Stimulated activated CD8-positive, alpha-beta memory T cell treated with anti-CD3 and anti-CD28 coated beads, Interleukin-12 subunit alpha, Interleukin-12 subunit beta, amount 100 ng/mL, for 4 hours (primary cell): Measurements from ENCODE around the gene HDAC11.
"Not testable (repeated sequence)": the region's sequence is repeated elsewhere in the genome, so short reads cannot be mapped to it uniquely, and the experiment has no call there.

Experiments used
- DNase-seq: peaks from one replicate; pipeline ENCODE4 v3.0.0-alpha.2; 2020; ENCODE audit warnings: low read depth

The HDAC11 gene, protein sequence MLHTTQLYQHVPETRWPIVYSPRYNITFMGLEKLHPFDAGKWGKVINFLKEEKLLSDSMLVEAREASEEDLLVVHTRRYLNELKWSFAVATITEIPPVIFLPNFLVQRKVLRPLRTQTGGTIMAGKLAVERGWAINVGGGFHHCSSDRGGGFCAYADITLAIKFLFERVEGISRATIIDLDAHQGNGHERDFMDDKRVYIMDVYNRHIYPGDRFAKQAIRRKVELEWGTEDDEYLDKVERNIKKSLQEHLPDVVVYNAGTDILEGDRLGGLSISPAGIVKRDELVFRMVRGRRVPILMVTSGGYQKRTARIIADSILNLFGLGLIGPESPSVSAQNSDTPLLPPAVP

GRCh38 chr3:13479582-13480339, at the start of gene HDAC11:
TSS of gene HDAC11 (plus strand) at chr3:13480306. CDS start at chr3:13480348, 42 bp downstream.
- peak; percentile 95 for DNase-seq

DNA sequence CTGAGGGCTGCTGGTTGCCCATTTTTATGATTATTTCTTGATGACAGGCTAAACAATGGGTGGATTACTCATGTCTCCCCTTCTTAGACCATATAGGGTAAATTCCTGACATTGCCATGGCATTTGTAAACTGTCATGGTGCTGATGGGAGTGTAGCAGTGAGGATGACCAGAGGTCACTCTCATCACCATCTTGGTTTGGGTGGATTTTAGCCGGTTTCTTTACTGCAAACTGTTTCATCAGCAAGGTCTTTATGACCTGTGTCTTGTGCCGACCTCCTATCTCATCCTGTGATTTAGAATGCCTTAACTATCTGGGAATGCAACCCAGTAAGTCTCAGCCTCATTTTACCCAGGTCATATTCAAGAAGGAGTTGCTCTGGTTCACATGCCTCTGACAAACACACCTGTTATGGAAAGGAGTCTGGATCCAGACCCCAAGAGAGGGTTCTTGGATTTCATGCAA, 49.7 kb upstream of the HDAC11 start:
- DNase-seq = not testable (repeated sequence)

- DNase-seq = no peak
These were observed 48.0 kb upstream of the HDAC11 start for GRCh38 chr3:13432093-13432492.

DNA sequence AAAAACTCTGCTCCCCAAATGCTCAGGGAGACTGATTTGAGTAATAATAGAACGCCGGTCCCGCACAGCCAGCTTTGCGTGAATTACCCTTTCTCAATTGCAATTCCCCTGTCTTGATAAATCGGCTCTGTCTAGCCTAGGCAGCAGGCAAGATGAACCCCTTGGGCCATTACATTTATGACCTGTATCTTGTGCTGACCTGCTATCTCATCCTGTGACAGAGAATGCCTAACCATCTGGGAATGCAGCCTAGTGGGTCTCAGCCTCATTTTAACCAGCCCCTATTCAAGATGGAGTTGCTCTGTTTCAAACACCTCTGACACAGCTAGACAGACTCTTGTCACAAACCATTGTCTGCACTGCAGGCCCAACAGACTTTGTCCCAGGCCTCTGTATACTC, 46.2 kb upstream of the HDAC11 start:
- no peak for DNase-seq

- not testable (repeated sequence) for DNase-seq
These were observed 43.9 kb upstream of the HDAC11 start for GRCh38 chr3:13436213-13436612.

DNA sequence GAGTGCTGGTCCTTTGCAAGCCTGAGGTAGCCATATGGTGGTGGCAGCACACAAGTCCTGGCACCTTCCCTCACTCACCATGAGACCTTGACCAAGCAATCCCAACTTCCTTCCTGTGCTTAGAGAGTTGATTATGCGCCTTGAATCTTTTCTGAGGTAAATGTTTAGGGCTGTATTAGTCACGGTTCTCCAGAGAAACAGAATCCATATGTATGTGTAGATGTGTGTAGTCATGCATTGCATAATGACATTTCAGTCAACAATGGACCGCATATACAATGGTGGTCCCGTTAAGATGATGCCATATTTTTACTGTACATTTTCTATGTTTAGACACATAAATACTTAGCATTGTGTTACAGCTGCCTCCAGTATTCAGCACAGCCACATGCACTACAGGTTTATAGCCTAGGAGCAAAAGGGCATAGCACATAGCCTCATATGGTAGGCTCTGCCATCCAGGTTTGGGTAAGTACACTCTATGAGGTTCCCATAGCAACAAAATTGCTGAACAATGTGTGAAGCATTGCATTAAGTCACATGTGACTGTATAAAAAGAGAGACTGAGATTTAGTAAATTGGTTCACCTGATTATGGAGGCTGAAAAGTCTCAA, 39.8 kb upstream of the HDAC11 start:
- DNase-seq = no peak

DNA sequence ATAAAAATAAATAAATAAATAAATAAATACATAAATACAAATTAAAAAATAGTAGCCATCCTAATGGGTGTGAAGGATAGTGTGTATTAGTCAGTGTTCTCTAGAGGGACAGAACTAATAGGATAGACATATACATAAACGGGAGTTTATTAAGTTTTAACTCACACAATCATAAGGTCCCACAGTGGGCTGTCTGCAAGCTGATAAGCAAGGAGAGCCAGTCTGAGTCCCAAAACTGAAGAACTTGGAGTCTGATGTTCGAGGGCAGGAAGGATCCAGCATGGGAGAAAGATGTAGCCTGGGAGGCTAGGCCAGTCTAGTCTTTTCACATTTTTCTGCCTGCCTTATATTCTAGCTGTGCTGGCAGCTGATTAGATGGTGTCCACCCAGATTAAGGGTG, 37.2 kb upstream of the HDAC11 start:
- DNase-seq = not testable (repeated sequence)

GRCh38 chr3:13451301-13451673, 28.8 kb upstream of the HDAC11 start:
- peak; percentile 13 for DNase-seq

GRCh38 chr3:13452490-13453335, 27.4 kb upstream of the HDAC11 start:
- DNase-seq = no peak

DNA sequence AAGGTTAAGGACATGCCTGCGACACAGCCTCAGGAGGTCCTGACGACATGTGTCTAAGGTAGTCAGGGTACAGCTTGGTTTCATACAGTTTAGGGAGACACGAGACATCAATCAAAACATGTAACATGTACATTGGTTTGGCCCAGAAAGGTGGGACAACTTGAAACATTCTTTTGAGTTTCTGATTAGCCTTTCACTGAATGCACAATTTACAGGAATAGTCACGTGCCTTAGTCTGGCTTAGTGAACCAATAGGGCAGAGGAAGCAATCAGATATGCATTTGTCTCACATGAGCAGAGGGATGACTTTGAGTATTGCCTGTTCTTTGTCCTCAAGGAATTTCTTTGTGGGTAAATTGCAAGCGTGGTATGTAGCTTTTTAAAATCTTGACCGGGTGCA, 24.5 kb upstream of the HDAC11 start:
- no peak for DNase-seq

GRCh38 chr3:13457593-13457992, 22.5 kb upstream of the HDAC11 start:
- DNase-seq = no peak

DNA sequence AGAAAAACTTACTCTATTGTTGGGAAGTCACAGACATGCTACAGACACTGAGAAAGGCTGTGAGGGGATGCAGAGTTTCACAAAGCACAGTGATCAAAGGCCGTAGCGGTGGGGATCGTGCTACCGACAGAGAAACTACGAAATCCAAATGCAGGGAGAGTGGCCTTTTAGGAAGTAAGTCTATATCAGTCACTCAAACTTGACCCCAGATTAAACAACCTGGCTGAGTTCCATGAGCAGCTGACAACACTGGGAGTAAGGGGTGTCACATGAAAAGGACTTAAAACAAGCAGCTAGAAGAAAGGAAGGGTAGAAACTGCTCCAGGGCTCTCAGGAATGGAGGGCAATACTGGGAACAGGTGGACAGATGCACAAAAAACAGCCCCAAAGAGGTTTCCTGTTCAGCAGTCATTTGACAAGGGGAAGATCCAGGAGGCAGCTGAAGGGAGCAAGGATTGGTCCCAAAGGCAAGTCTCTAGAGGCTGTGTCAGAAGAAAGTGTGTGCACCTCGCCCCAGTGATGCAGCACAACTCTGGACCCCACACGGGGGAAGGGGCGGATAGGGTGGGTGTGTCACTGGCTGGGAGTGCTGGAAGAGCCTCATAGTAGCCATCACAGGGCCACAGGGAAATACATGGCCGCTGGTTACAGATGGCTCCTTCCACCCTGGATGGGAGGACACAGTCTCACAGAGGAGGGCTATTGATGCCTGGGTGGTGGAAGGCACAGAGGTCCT, 20.3 kb upstream of the HDAC11 start:
- DNase-seq = no peak

DNA sequence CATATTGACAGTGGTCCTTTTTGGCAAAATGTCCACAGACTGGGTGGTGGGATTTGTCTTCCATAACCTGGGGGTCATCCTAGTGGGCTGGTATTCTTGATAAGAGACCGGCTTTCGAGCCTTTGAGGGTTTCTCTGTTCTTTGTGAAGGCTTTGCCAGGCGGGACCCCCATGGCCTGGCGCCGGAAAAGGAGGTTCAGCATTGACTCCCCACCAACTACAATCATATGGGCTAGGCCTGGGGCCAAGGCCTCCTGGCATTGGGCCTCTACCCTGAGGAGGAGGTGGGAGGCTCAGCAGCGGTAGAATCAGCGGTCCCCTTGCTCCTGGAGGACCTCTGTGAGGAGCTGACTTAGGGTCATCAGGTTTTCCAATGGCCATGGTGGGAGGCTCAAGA, 19.8 kb upstream of the HDAC11 start:
- no peak for DNase-seq

DNA sequence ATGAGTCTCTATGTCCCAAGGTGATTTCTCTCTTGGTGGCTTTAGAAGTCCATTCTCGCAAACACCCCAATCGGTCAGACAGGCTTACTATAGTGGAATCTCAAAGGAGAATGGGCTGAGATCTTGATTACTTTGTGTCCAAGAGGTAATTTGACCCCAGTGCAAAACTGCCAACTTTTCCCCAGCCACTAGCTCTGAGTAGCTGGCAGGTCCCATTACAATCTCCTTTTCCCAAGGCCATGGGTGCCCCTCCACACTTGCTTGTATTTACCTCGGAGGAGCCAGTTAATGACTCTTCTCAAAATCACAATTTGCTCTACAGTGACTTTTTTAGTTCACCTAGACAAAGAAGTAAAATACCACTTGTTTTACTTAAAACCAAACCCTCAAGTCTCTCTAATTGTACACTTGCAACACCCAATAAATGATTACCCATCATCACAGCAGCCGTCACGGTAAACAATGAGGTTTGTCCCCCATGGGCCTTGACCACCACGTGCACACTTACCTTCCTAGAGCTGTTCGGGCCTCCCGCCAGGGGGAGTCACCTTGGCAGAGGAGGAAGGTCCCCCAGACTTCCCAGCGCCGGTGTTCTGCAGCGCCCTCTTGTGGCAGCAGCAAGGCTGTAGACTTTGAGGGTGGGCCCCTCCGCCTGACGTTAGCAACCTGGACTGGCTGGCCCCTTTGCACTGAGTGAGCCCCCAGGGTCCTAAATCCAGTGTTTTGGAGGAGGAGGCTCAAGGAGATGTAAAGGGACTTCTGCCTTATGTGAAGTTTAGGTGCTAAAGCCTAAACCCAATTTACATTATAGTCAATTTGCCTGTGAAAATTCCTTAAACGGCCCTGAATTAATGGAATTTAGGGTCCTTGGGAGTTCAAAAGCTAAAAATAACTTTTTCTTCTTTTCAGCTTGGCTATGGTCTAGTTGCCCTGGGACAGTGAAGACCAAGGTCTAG, 18.7 kb upstream of the HDAC11 start:
- DNase-seq = peak; percentile 29

DNA sequence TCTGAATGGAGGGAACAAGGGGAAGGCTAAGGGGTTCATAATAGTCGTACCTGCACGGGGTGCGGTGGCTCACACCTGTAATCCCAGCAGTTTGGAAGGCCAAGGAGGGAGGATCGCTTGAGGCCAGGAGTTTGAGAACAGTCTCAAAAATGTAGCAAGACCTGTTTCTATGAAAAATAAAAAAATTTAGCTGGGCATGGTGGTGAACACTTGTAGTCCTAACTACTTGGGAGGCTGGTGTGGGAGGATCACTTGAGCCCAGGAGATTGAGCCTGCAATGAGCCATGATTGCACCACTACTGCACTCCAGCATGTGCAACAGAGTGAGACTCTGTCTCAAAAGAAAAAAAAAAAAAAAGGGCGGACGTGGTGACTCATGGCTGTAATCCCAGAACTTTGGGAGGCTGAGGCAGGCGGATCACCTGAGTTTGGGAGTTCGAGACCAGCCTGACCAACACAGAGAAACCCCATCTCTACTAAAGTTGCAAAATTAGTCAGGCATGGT, 17.9 kb upstream of the HDAC11 start:
- no peak for DNase-seq

DNA sequence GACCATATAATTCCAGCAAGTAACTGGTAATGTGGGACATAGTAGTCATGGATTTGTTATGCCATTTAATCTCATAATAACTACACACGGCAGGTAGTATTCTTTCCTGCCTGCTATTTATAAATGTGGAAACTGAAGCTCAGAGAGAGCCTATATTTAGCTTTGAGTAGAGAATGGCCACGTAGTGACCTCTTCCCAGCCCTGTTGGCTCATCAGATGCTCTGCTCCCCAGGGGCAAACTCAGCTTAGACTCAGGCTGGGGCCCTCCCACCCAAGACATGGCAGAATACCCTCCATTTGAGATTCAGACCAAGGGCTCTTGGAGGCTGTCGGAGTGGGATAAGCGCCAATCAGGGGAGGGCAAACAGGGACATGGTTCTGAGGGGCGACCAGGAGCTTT, 17.3 kb upstream of the HDAC11 start:
- DNase-seq = no peak

DNA sequence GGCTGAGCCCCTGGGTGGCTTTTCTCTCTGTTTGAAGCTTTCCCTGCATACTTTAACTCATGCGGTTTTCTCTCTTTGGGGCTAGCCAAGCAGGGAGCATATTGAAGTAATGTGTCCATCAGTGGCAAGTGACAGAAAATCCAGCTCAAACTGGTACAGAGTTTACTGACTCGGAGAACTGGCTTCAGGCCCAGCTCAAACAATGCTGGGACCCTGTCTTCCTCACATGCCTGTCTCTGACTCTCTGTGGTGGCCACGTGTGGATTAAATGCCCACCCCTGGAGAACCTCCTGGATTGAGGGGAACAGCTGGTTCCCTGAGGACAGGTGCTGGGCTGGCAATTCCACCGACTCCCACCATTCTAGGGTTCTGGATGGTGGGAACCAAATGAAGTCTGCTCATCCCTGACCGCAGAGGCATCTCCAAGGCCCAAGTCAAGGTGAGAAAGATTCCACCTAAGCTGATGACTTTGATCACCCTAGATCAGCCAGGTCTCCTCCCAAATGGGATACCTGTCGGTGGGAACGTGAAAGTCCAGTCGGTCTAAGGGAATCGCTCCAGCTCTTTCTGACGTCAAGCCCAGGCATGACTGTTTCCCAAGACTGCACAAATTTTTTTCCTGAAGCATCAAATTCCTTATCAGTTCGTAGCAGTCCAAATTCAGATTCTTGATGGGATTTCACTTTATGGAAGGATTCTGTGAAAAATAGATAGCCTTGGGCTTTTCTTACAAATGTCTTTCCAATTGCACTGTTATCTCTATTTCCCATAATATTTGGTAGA, 16.3 kb upstream of the HDAC11 start:
- DNase-seq = no peak

- DNase-seq = no peak
These were observed 14.8 kb upstream of the HDAC11 start for GRCh38 chr3:13465236-13465873.

GRCh38 chr3:13466781-13467180, 13.3 kb upstream of the HDAC11 start:
- no peak for DNase-seq
